Cardiac fibroblast (primary cell): Measurements from ENCODE around the gene CDH1.
A peak's percentile ranks its signal among the peaks of the same experiment; 100 is the strongest.

Source experiments
- DNase-seq, 2 donors: peaks; one replicate each; pipeline versions ENCODE4 v3.0.0 to v3.0.0-alpha.2; 2010; ENCODE audit warnings: low read depth in 2 of 2
- H3K4me3 ChIP-seq, 2 donors: replicated peaks in 1 of 2; 1 replicate in 1 of 2; 2 replicates in 1 of 2; pipeline ENCODE4 v1.5.1; 2011; ENCODE audit warnings: low read depth in 2 of 2, low read length in 2 of 2, mild to moderate bottlenecking in 2 of 2, moderate library complexity in 1 of 2
- TF ChIP-seq, protein P1 (sequence below): IDR thresholded peaks from one replicate; pipeline ENCODE4 v1.5.1; 2011; ENCODE audit warnings: low read depth, mild to moderate bottlenecking, low read length, inconsistent platforms

CDH1 gene

DNA sequence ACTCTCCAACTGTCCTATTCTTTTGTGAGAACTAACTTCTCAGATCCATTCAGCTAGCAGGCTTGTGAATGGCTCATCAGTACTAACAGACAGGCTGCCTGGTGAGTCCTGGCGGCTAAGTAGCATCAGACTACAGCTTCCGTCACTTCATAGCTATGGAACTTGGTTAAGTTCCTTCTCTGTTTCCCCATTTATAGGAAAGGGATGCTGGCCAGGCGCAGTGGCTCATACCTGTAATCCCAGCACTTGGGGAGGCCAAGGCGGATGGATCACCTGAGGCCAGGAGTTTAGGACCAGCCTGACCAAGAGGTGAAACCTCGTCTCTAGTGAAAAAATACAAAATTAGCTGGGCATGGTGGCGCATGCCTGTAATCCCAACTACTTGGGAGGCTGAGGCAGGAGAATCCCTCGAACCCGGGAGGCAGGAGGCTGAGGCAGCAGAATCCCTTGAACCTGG, 56.3 kb downstream of the CDH1 start:
- H3K4me3 ChIP-seq = no peak overlapping the region
- TF ChIP-seq, protein P1, sequence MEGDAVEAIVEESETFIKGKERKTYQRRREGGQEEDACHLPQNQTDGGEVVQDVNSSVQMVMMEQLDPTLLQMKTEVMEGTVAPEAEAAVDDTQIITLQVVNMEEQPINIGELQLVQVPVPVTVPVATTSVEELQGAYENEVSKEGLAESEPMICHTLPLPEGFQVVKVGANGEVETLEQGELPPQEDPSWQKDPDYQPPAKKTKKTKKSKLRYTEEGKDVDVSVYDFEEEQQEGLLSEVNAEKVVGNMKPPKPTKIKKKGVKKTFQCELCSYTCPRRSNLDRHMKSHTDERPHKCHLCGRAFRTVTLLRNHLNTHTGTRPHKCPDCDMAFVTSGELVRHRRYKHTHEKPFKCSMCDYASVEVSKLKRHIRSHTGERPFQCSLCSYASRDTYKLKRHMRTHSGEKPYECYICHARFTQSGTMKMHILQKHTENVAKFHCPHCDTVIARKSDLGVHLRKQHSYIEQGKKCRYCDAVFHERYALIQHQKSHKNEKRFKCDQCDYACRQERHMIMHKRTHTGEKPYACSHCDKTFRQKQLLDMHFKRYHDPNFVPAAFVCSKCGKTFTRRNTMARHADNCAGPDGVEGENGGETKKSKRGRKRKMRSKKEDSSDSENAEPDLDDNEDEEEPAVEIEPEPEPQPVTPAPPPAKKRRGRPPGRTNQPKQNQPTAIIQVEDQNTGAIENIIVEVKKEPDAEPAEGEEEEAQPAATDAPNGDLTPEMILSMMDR = no peak
- no peak for DNase-seq

DNA sequence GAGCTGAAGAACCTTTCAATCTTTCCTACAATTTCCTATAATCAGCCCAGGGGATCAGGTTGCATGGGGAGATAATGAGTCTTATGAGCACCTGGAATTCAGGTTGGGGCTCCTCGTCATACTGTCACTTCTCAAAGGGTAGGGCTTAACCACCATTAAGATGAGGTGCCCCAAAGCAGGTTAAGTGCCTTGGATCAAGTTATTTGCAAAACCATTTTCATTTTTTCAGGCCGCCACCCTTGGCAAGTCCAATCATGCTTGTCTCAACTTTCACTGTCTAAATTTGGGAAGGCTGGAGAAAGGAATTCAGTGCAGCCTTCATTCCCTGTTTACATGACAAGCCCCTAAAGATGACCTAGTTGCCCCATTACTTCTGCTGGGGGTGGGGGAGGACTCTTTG, 61.3 kb downstream of the CDH1 start:
- H3K4me3 ChIP-seq = no peak overlapping the region
- TF ChIP-seq, protein P1 = no peak
- DNase-seq = no peak

GRCh38 chr16:68800257-68800875, 63.3 kb downstream of the CDH1 start:
- peak; percentile 84 to 95 for DNase-seq
- no peak overlapping the region for H3K4me3 ChIP-seq
- TF ChIP-seq, protein P1 = peak; percentile 86

DNA sequence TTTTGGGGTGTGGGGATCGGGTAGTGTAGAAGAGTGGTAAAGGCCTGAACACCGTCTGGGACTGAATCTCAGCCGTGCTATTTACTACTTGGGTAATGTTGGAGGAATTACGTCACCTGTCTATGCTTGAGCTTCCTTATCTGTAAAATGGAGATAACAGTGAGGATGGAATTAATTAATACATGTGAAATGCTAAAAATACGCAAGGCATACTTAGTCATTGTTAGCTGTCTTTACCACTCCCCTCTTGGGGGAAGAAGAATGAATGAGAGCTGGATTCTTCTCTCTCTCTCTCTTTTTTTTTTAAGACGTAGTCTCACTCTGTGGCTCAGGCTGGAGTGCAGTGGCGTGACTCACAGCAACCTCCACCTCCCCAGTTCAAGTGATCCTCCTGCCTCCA, 65.1 kb downstream of the CDH1 start:
- TF ChIP-seq, protein P1 = no peak
- peak; percentile 92 for DNase-seq
- no peak overlapping the region for H3K4me3 ChIP-seq

- DNase-seq = no peak
Observed at GRCh38 chr16:68806422-68806821, 69.3 kb downstream of the CDH1 start.

GRCh38 chr16:68806981-68807380, 69.9 kb downstream of the CDH1 start:
- DNase-seq = no peak
- TF ChIP-seq, protein P1 = no peak
- H3K4me3 ChIP-seq = no peak overlapping the region

More at GRCh38 chr16:68806422-68806821, 69.3 kb downstream of the CDH1 start:
- TF ChIP-seq, protein P1 = no peak
- no peak overlapping the region for H3K4me3 ChIP-seq

DNA sequence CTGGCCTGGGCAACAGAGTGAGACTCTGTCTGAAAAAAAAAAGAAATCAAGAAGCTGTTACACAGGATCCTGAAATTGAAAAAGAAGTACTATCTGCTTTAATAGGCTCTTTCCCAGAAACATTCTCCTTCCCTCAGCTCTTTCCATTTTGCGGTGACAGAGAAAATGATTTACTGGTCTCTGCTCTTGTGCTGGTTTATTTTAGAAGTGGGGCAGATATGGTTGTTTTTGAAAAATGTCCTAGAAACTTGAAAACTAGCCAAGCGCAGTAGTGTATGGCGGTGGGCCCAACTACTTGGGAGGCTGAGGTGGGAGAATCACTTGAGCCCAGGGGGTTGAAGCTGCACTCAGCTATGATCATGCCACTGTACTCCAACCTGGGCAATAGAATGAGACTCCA, 77.4 kb downstream of the CDH1 start:
- DNase-seq = no peak
- no peak overlapping the region for H3K4me3 ChIP-seq
- TF ChIP-seq, protein P1 = no peak
